LNCAP (cell line): ENCODE data around the gene CXCL12.

Source experiments
- CTCF ChIP-seq: fragments of 450-650 bp; IDR thresholded peaks from 2 replicates; pipeline ENCODE4 v1.5.1; 2017; ENCODE audit warnings: mild to moderate bottlenecking

Gene CXCL12

GRCh38 chr10:44422570-44423101 lies 37.7 kb upstream of the CXCL12 start:
- TF ChIP-seq CTCF: no peak

DNA sequence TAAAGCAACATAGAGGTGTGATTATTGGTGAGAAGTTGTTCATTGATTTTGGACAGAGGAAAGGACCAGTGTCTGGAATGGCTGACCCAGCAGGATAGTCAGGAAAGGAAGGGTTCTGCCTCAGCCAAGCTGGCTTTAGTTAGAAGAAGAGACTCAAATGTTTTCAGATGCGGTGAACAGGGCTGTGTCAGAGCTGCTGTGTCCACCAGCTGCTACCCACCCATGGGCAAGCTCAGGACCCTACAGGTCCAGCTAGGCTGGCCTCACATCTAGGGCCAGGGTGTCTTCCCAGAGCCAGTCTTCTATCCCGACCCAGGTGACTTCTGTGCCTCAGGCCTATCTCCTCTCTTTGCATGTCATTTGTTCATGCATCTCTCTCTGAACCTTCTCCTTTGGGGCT lies 37.3 kb upstream of the CXCL12 start:
- no peak for TF ChIP-seq CTCF

- no peak for TF ChIP-seq CTCF
Measured at GRCh38 chr10:44419790-44420549, 35.1 kb upstream of the CXCL12 start.

- no peak for TF ChIP-seq CTCF
Measured at GRCh38 chr10:44418637-44419036, 33.7 kb upstream of the CXCL12 start.

DNA sequence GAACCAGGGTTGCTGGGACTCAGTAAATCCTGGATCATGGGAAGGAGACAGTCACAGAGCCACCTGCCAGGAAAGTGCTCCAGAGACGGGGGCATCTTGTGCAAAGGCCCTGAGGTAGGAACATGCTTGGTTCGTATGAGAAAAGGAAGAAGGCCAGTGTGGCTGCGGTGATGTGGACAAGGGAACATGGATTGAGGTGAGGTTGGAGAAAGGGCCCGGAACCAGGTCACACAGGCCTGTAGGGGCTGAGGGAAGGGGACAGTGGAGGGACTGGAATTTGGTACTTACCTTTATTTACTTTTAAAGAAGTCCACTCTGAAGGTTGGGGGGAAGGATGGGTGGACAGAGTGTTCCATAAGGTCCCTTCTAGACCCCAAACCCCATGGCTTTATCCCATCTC lies 32.9 kb upstream of the CXCL12 start:
- no peak for TF ChIP-seq CTCF

GRCh38 chr10:44416936-44417335 lies 32.0 kb upstream of the CXCL12 start:
- no peak for TF ChIP-seq CTCF

DNA sequence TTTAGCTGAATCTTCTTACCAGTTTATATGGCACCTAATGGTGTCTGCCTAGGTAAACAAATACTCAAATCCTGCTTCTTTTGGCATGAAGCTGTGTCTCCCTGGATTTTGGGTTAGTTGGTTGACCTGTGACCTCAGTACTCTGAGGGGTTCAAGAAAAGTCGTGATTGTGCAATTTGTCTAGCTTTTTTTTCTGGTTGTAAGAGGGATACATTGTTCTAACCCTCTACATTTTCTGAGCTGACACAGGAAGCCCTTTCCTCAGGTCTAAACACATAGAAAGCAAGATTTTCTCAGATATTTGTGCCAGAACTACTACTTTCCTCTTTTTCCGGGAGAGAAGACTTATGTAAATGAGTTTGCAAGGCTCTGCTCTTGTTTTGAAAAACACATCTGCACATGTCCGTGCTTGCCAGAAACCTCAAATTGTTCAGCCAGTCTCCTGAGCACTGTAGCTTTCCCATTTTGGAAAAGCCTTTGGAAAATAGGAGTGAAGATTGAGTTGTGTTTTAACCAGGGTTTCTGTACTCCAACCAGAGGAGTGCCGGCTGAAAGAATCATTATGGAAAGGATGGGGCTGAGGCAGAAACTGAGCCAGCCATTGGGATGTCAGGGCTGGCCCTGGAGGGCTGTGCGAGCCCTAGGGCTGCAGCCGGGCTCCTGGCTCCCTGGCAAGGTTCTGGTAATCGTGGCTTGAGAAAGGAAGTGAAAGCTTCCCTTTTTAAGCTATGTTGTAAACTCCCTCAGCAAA lies 31.3 kb upstream of the CXCL12 start:
- TF ChIP-seq CTCF: no peak
